Measurements from ENCODE around the gene FBXL5.

DNA sequence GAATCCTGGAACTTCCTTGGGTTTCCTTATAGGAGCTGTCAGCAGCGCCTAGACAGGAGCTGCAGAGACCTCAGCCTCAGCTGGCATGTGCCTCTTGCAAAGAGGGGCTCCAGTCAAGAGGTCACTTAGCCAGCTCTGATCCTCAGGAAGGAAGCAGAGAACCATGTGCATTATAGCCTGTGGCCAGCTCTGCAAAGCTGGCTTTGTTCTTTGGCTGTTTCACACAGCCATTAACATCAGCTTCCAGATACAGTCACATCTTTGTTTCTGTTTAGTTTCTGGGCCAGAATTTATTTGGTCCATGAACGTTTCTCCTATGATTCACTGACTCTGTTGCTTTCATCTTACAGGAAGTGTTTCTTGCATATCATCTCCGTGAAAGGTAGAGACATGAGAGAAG is 93.0 kb downstream of the FBXL5 start:
- TF ChIP-seq PAX5 (IDR thresholded peaks at IDR 0.05; ENCODE audit: insufficient read depth, low read length, severe bottlenecking) (no peak), TAF1 (IDR thresholded peaks at IDR 0.05; ENCODE audit: low read depth, low read length) (no peak), POLR2A (IDR thresholded peaks at IDR 0.05; ENCODE audit: low read depth, low read length) (no peak), POLR2AphosphoS5 (IDR thresholded peaks at IDR 0.05; ENCODE audit: low read depth, low read length) (no peak)
